ENCODE results near the gene HELT.
"Not testable (repeated sequence)": the region's sequence is repeated elsewhere in the genome, so short reads cannot be mapped to it uniquely, and the experiment has no call there.

HELT gene

GRCh38 chr4:185017964-185018772 is at the start of gene HELT:
Gene HELT, plus strand, starts transcription at chr4:185018490. Its CDS starts 439 bp downstream, at chr4:185018929.
- in situ Hi-C loops (cut with MboI; ENCODE audit: low sequenced_read_pairs), result no loop called here

DNA sequence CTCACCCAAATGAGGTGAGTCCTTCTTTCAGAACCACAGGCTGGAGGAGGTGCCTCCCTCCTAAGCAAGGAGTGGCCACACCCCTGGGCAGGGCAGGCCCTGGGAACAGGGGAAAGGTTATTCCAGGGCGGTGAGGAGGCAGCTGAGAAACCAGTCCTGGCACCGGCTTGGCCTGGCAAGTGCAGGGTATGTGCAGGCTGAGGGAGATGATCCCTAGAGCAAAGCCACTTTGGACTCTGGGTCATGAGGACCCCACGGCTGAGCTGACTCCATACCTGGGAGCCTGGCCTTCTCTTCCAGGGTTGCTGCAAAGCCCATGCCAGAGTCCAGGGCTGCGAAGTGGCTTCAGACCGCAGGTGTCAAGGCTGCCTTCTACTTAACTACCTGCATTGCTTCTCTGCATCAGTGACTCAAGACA is 49.5 kb upstream of the HELT start:
- in situ Hi-C loops (cut with MboI; ENCODE audit: low sequenced_read_pairs), result no loop called here

GRCh38 chr4:184969610-184970009 is 48.7 kb upstream of the HELT start:
- in situ Hi-C loops (cut with MboI; ENCODE audit: low sequenced_read_pairs), result no loop called here

GRCh38 chr4:184972991-184973390 is 45.3 kb upstream of the HELT start:
- in situ Hi-C loops (cut with MboI; ENCODE audit: low sequenced_read_pairs), result no loop called here

DNA sequence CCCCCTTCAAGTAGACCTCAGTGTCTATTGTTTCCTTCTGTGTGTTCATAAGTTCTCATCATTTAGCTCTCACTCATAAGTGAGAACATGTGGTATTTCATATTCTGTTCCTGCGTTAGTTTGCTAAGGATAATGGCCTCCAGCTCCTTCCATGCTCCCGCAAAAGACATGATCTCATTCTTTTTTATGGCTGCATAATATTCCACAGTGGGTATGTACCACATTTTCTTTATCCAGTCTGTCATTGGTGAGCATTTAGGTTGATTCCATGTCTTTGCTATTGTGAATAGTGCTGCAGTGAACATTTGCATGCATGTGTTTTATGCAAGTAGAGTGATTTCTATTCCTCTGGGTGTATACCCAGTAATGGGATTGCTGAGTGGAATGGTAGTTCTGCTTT is 41.9 kb upstream of the HELT start:
- in situ Hi-C loops (cut with MboI; ENCODE audit: low sequenced_read_pairs), result not testable (repeated sequence)

- in situ Hi-C loops (cut with MboI; ENCODE audit: low sequenced_read_pairs), result no loop called here
Measured at GRCh38 chr4:184977747-184978146, 40.5 kb upstream of the HELT start.

GRCh38 chr4:184978211-184978610 is 40.1 kb upstream of the HELT start:
- in situ Hi-C loops (cut with MboI; ENCODE audit: low sequenced_read_pairs), result no loop called here

GRCh38 chr4:184979461-184980124 is 38.7 kb upstream of the HELT start:
- in situ Hi-C loops (cut with MboI; ENCODE audit: low sequenced_read_pairs), result no loop called here

- in situ Hi-C loops (cut with MboI; ENCODE audit: low sequenced_read_pairs), result no loop called here
Measured at GRCh38 chr4:184980261-184980660, 38.0 kb upstream of the HELT start.

- in situ Hi-C loops (cut with MboI; ENCODE audit: low sequenced_read_pairs), result no loop called here
Measured at GRCh38 chr4:184983672-184984356, 34.5 kb upstream of the HELT start.

- in situ Hi-C loops (cut with MboI; ENCODE audit: low sequenced_read_pairs), result no loop called here
Measured at GRCh38 chr4:184987493-184988031, 30.7 kb upstream of the HELT start.

DNA sequence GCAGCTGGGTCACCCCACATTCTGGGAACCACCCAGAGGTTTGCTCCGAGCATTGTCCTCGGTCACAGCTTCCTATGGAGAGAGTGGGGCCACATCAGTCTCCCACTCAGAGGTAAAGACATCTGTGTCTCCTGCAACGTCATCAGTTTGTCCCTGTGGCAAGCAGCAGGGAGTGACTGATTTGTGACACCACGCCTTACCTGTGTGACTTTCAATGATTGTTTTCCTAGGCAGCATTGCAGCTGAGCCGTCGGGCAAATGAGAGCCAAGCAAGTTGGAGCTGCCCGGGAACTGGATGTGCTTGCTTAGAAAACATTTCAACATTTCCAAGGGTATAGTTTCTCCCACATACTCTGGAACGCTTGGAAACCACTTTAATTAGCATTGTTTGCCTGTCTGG is 29.7 kb upstream of the HELT start:
- in situ Hi-C loops (cut with MboI; ENCODE audit: low sequenced_read_pairs), result no loop called here

DNA sequence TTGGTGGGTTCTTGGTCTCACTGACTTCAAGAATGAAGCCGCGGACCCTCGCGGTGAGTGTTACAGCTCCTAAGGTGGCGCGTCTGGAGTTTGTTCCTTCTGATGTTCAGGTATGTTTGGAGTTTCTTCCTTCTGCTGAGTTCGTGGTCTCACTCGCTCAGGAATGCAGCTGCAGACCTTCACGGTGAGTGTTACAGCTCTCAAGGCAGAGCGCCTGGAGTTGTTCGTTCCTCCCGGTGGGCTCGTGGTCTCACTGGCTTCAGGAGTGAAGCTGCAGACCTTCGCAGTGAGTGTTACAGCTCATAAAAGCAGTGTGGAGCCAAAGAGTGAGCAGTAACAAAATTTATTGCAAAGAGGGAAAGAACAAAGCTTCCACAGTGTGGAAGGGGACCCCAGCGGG is 29.0 kb upstream of the HELT start:
- in situ Hi-C loops (cut with MboI; ENCODE audit: low sequenced_read_pairs), result not testable (repeated sequence)

DNA sequence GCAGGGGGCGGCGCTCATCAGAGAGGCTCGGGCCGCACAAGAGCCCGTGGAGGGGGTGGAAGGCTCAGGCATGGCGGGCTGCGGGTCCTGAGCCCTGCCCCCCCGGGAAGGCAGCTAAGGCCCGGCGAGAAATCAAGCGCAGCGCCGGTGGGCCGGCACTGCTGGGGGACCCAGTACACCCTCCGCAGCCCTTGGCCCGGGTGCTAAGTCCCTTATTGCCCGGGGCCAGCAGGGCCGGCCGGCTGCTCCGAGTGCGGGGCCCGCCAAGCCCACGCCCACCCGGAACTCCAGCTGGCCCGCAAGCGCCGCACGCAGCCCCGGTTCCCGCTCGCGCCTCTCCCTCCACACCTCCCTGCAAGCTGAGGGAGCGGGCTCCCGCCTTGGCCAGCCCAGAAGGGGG is 28.2 kb upstream of the HELT start:
- in situ Hi-C loops (cut with MboI; ENCODE audit: low sequenced_read_pairs), result not testable (repeated sequence)

DNA sequence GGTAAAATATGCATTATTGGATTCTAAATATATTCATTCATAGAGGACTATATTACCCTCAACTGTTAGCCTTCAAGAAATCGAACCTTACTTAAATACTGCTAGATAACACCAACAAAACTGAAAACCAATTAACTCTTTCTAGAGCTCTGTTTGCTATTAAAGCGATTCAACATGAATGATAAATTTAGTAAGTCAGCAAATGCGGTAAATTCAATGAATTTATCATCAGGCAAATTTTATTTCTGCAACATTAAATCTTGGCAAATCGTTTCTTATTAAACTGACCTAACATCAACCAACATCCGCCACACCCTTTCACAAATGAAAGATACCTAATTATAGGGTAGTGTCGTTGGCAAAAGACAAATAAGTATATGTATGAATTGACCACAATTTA is 26.4 kb upstream of the HELT start:
- in situ Hi-C loops (cut with MboI; ENCODE audit: low sequenced_read_pairs), result no loop called here

DNA sequence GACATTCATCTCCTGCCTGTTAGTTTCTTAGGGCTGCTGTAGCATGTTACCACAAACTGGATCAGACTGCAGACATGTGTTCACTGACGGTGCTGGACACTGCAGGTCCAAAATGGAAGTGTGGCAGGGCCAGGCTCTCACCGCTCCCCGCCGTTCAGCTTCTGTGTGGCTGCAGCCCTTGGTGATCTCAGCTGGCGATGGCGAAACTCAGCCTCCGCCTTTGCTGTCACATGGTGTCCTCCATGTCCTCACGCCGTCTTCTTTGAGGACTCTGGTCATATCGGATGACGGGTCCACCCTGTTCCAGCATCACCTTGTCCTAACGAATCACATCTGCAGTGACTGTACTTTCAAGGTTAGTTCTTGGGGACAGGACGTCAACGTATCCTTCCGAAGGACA is 25.9 kb upstream of the HELT start:
- in situ Hi-C loops (cut with MboI; ENCODE audit: low sequenced_read_pairs), result no loop called here

DNA sequence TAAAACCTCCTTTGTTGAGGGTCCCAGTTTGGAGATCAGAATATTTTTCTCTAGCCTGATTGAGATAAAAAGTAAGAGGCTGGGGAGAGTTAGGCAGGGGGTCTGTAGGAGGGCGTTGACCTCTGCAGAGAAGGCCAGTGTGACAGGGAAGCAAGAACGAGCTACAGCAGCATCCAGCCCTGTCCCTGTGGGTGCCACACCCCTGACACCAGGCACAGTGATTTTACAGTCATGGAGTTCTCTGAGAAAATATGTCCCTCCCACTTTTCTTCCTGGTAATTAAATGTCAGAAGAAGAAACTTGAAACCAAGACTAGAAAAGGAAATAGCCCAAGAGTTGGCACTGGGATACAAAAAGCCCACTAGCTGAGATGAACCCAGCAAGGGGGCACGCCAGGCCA is 25.0 kb upstream of the HELT start:
- in situ Hi-C loops (cut with MboI; ENCODE audit: low sequenced_read_pairs), result no loop called here

DNA sequence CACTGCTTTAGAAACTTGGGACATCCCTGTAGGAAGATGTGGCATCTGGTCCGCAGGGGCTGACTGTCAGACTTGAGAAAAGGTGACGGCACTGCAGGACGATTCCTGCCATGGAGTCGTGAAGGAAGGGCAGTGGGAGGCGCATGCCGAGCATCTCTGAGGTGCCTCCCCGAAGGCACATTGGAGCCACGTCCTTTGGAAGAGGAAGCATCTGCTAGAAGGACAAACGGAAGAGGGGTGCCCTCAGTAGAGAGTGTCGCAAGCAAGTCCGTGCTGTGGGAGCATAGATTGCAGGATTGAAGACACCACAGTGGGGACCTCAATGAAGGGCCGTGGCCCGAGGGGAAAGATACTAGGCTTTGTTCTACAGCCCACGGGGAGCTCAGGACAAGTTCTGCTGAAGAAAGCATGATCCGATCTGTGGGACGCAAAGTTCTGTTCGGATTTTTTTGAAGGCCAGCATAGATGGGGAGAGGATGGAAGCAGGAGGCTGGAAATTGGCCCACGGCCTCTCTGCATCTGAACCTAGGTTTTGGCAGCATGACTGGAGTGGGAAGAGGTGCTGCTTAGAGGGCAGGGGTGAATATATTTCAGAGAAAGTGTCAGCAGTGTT is 24.2 kb upstream of the HELT start:
- in situ Hi-C loops (cut with MboI; ENCODE audit: low sequenced_read_pairs), result no loop called here

DNA sequence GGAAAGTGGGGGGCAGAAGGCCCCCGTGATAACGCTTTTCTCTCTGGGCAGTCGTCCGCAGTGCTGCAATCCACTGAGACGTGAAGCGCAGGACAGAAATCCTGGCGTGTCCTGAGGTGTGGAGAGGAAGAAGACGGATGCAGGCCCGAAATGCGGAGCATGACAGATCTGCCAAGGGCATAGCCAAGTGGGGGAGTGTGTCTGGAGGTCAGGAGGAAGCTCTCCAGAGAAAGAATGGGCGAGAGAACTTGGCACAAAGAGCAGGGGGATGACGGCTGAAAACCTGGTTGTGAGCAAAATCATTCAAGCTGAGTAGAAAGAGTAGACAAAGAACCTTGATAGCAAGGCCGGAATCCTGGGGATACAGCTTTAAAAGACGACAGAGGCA is 23.7 kb upstream of the HELT start:
- in situ Hi-C loops (cut with MboI; ENCODE audit: low sequenced_read_pairs), result no loop called here

GRCh38 chr4:184997656-184998055 is 20.6 kb upstream of the HELT start:
- in situ Hi-C loops (cut with MboI; ENCODE audit: low sequenced_read_pairs), result not testable (repeated sequence)

DNA sequence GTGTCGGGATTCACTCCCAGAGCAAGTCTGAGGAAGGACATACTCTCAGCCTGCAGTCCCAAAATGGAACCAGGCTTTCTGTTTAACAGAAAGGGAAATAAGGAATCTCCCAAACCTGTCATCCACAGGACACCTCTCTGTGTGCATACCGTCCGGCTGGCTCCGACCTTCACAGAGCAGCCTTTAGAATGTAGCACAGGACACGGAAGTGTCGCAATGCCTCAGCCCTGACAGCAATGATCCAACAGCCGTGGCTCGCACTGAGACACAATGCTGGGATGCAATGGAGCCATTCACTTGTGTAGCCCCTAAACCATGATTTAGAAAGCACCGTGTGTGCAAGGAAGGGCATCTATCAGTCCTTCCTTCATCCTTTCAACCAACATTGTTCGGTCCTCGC is 15.5 kb upstream of the HELT start:
- in situ Hi-C loops (cut with MboI; ENCODE audit: low sequenced_read_pairs), result no loop called here

Measured in HL-60/S4 treated with phorbol 12-myristate 13-acetate at 8.2 ng/mL for 4 days and 3 days (cell line).